ENCODE measurements around the gene INSYN2A. TPM values are rescaled to one million over a fixed set of nuclear protein-coding genes. Genes with fewer than 3 reads are reported as not detected.
A peak's percentile ranks its signal among the peaks of the same experiment; 100 is the strongest.

Gene INSYN2A
- total and polyA plus RNA-seq, 9 of the 15 experiments (the other 6 are each of a cell fraction or from before 2014, with no cell fraction given): not detected

DNA sequence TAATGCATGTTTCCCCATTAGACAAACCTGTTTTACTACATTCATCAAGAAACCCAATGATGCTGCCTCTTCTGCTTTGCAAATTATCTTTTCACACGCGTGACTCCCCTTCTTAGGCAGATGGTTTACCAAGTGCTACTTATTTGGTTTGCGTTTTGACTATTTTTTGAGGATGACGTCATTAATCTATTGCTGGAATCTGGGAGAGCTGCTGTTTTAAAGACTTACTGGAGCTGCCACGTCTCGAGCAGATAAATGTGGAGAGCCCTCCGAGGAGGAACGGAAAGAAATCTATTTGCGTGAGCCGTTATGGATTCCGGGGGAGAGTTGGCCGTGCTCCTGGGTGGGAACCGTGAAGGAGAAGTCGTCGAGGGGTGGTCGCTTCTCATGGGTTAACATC is 19.7 kb downstream of the INSYN2A start:
- ChIA-PET POLR2A (no interaction called here), CTCF (ENCODE audit: low intra/inter-chr PET ratio) (no interaction called here)
- intact Hi-C loops (cut with micrococcal nuclease) (no loop called here), in situ Hi-C loops (cut with MboI) (no loop called here)
- WGBS (ENCODE audit: insufficient coverage, low coverage, missing lambda C conversion rate): 0% methylated on average over 12 of the region's 16 CpGs
- Histone ChIP-seq H3K9me3 (replicated peaks; ENCODE audit: control insufficient read depth, insufficient read depth, low read depth, low read length) (no peaks in the 10 kb centered on the region), H3K79me2 (ENCODE audit: control insufficient read depth, insufficient read depth, low read length) (no peaks in the 10 kb centered on the region), H3K4me2 (ENCODE audit: insufficient read depth, low read length) (no peak overlapping the region), H3K9ac (ENCODE audit: insufficient read depth in 1 of 2, low read depth in 2 of 2, low read length in 2 of 2) (no peak overlapping the region), H4K20me1 (replicated peaks; ENCODE audit: control insufficient read depth, insufficient read depth, low read length) (no peaks in the 10 kb centered on the region), H3K9me1 (ENCODE audit: control insufficient read depth, insufficient read depth, low read length) (no peaks in the 10 kb centered on the region), H3K4me1 (replicated peaks in 1 of 2; ENCODE audit: control insufficient read depth in 2 of 2, insufficient read depth in 2 of 2, low read length in 2 of 2) (no peaks in the 10 kb centered on the region), H3K36me3 (ENCODE audit: control insufficient read depth, insufficient read depth, low read length) (no peaks in the 10 kb centered on the region), H3K4me3 (no peak overlapping the region), H2AFZ (ENCODE audit: low read depth, low read length) (no peak overlapping the region), H3K27me3 (ENCODE audit: control insufficient read depth in 2 of 2, insufficient read depth in 2 of 2, low read length in 2 of 2) (no peaks in the 10 kb centered on the region), H3K27ac (ENCODE audit: extremely low read depth, low read depth, low read length) (no peak overlapping the region)
- TF ChIP-seq FOXP1 (CRISPR knock-in tag; IDR thresholded peaks at IDR 0.05): no peak
- TF ChIP-seq ATF7 (IDR thresholded peaks at IDR 0.05): peak; percentile 27; the same call in 1 of the 2 replicates
- no peak for DNase-seq (ENCODE audit: extremely low read depth in 1 of 4, low spot score in 3 of 4)
- no peak for FAIRE-seq
- BruUV-seq (replicated peaks): no TSS peak
- no peak for ATAC-seq

DNA sequence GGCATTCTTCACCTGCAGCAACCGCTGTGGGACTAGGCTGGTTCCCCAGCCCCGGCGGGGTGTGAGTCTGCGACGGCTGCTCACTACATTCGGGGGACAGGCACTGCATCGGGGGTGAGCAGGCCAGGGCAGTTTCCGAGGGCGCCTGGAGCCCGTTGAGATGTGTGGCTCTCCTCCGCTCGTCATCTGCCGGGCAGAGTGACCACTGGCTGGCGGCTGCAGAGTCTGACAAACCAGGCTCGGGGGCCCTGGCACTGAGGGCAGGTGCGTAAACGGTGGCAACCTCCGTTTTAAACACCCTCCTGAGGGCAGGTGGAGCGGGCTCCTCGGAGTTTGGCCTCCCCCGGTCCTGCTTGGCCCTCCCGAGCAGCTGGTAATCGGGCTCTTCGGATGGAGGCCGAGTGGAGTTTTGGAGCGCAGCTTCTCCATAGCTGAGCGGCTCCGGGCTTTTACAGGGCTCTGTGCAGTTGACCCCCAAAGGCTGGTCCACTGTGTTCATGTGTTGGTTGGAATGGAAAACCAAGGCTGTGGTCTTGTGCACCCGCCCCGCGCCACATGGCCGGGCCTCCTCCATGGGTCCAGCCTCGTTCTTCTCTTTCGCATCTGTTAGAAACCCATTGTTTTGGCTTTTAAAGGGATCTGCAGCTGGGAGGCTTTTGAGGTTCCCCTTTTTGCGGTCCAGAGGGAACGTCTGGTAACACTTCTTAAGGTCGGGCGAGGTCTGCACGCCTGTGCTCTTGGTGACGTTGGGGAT is 20.9 kb downstream of the INSYN2A start:
- H3K27ac ChIP-seq (ENCODE audit: extremely low read depth, low read depth, low read length): no peak overlapping the region
- H3K4me3 ChIP-seq: no peak overlapping the region
- ATAC-seq: no peak
- TF ChIP-seq CBX8 (IDR thresholded peaks at IDR 0.05; ENCODE audit: borderline replicate concordance, extremely low read depth, low read depth, low read length, poor library complexity, severe bottlenecking): no peak
- TF ChIP-seq RBM14 (IDR thresholded peaks at IDR 0.05; ENCODE audit: borderline replicate concordance, insufficient read depth, low read depth, low read length): no peak
- TF ChIP-seq, protein P1, sequence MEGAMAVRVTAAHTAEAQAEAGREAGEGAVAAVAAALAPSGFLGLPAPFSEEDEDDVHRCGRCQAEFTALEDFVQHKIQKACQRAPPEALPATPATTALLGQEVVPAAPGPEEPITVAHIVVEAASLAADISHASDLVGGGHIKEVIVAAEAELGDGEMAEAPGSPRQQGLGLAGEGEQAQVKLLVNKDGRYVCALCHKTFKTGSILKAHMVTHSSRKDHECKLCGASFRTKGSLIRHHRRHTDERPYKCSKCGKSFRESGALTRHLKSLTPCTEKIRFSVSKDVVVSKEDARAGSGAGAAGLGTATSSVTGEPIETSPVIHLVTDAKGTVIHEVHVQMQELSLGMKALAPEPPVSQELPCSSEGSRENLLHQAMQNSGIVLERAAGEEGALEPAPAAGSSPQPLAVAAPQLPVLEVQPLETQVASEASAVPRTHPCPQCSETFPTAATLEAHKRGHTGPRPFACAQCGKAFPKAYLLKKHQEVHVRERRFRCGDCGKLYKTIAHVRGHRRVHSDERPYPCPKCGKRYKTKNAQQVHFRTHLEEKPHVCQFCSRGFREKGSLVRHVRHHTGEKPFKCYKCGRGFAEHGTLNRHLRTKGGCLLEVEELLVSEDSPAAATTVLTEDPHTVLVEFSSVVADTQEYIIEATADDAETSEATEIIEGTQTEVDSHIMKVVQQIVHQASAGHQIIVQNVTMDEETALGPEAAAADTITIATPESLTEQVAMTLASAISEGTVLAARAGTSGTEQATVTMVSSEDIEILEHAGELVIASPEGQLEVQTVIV (CRISPR knock-in tag; IDR thresholded peaks at IDR 0.05; ENCODE audit: borderline replicate concordance): no peak
- no peaks in the 10 kb centered on the region for H4K20me1 ChIP-seq (replicated peaks; ENCODE audit: control insufficient read depth, insufficient read depth, low read length)
- H2AFZ ChIP-seq (ENCODE audit: low read depth, low read length): no peak overlapping the region
- no peak overlapping the region for H3K4me2 ChIP-seq (ENCODE audit: insufficient read depth, low read length)
- H3K9me1 ChIP-seq (ENCODE audit: control insufficient read depth, insufficient read depth, low read length): no peaks in the 10 kb centered on the region
- H3K36me3 ChIP-seq (ENCODE audit: control insufficient read depth, insufficient read depth, low read length): no peaks in the 10 kb centered on the region
- 0% methylated on average over 22 of the region's 40 CpGs for WGBS (ENCODE audit: insufficient coverage, low coverage, missing lambda C conversion rate)
- H3K79me2 ChIP-seq (ENCODE audit: control insufficient read depth, insufficient read depth, low read length): no peaks in the 10 kb centered on the region
- no peak for FAIRE-seq
- no peak for DNase-seq (ENCODE audit: extremely low read depth in 1 of 4, low spot score in 3 of 4)
- in situ Hi-C loops (cut with MboI) (no loop called here), intact Hi-C loops (cut with micrococcal nuclease) (no loop called here)
- no TSS peak for BruUV-seq (replicated peaks)
- no peaks in the 10 kb centered on the region for H3K4me1 ChIP-seq (replicated peaks in 1 of 2; ENCODE audit: control insufficient read depth in 2 of 2, insufficient read depth in 2 of 2, low read length in 2 of 2)
- ChIA-PET CTCF (ENCODE audit: low intra/inter-chr PET ratio) (no interaction called here), POLR2A (no interaction called here)
- H3K27me3 ChIP-seq (ENCODE audit: control insufficient read depth in 2 of 2, insufficient read depth in 2 of 2, low read length in 2 of 2): no peaks in the 10 kb centered on the region
- H3K9ac ChIP-seq (ENCODE audit: insufficient read depth in 1 of 2, low read depth in 2 of 2, low read length in 2 of 2): no peak overlapping the region
- H3K9me3 ChIP-seq (replicated peaks; ENCODE audit: control insufficient read depth, insufficient read depth, low read depth, low read length): no peaks in the 10 kb centered on the region
